ENCODE data around the gene PXYLP1.

The PXYLP1 gene

GRCh38 chr3:141273700-141274410 lies 42.2 kb downstream of the PXYLP1 start:
- DNase-seq = no peak

GRCh38 chr3:141274411-141275031 lies 42.9 kb downstream of the PXYLP1 start:
- DNase-seq = no peak

GRCh38 chr3:141275032-141275422 lies 43.4 kb downstream of the PXYLP1 start:
- DNase-seq = no peak

- no peak for DNase-seq
Observed at GRCh38 chr3:141275511-141275910, 43.9 kb downstream of the PXYLP1 start.

- peak in 1 of 4 experiments; percentile 23 for DNase-seq
Observed at GRCh38 chr3:141275973-141276372, 44.3 kb downstream of the PXYLP1 start.

- DNase-seq = no peak
Observed at GRCh38 chr3:141276398-141276797, 44.8 kb downstream of the PXYLP1 start.

- no peak for DNase-seq
Observed at GRCh38 chr3:141277451-141277850, 45.8 kb downstream of the PXYLP1 start.

GRCh38 chr3:141278196-141279076 lies 46.8 kb downstream of the PXYLP1 start:
- no peak for DNase-seq

- DNase-seq = peak; percentile 25 to 53 (median 36)
Observed at GRCh38 chr3:141279077-141279967, 47.7 kb downstream of the PXYLP1 start.

GRCh38 chr3:141280086-141280485 lies 48.5 kb downstream of the PXYLP1 start:
- no peak for DNase-seq

GRCh38 chr3:141280690-141281089 lies 49.1 kb downstream of the PXYLP1 start:
- DNase-seq = no peak

GRCh38 chr3:141285570-141285969 lies 53.9 kb downstream of the PXYLP1 start:
- DNase-seq = no peak

GRCh38 chr3:141286856-141287255 lies 55.2 kb downstream of the PXYLP1 start:
- no peak for DNase-seq

- no peak for DNase-seq
Observed at GRCh38 chr3:141287326-141287725, 55.7 kb downstream of the PXYLP1 start.

- peak in 3 of 4 experiments; percentile 22 to 66 (median 64) for DNase-seq
Observed at GRCh38 chr3:141288336-141288990, 56.8 kb downstream of the PXYLP1 start.

- no peak for DNase-seq
Observed at GRCh38 chr3:141289228-141289772, 57.7 kb downstream of the PXYLP1 start.

GRCh38 chr3:141291559-141292355 lies 60.1 kb downstream of the PXYLP1 start:
- no peak for DNase-seq

GRCh38 chr3:141292356-141293058 lies 60.9 kb downstream of the PXYLP1 start:
- no peak for DNase-seq

- peak in 1 of 4 experiments; percentile 33 for DNase-seq
Observed at GRCh38 chr3:141294301-141294700, 62.7 kb downstream of the PXYLP1 start.

- DNase-seq = peak; percentile 39 to 78 (median 54)
Observed at GRCh38 chr3:141294848-141295247, 63.2 kb downstream of the PXYLP1 start.
